ENCODE measurements around the gene NSG1.
A peak's percentile ranks its signal among the peaks of the same experiment; 100 is the strongest.

NSG1 gene

DNA sequence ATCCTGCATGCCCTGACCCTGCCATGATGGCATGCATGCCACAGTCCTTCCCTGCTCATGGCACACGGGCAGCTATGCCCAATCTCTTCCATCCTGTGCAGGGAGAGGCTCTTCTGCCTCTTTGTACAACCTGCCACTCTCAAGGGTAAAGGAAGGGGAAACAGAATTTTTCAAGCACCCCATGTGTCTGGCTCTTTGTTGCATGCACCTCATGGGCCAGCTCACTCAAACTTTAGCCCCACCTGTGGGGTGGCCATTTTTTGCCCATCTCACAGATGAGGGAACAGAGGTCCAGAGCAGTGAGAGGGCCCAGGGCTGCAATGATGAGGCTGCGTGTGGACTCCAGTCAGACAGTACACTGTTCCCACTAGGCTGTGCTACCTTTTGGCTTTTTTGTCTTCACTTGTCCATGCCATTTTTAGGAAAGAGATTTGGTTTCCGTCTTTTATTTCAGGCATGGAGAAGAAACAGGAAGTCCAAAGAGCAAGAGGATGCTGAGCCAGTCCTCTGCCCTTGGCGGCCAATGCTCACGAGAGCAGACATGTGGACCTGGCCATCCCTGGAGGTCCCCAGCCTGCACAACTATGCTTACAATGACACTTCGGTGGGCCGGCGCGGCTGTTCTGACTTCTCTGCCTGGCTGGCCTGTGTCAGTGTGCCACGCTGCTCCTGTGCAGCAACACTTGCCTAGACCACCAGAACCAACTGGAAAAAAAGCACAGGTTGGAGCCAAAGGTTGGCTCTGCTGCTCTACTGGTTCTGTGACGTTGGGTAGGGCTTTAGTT lies 45.6 kb downstream of the NSG1 start:
- no peaks in the 10 kb centered on the region for H3K27me3 ChIP-seq (ENCODE audit: control insufficient read depth, insufficient read depth, low read length)
- peaks cover 15% of the 10 kb centered on the region for H3K4me1 ChIP-seq (ENCODE audit: control insufficient read depth, insufficient read depth, low read length)
- no peaks in the 10 kb centered on the region for H3K9me3 ChIP-seq (replicated peaks; ENCODE audit: low read length)
- no peak overlapping the region for H3K4me3 ChIP-seq (ENCODE audit: low read length)
- no peak overlapping the region for H3K9ac ChIP-seq (ENCODE audit: low read depth, low read length)
- H3K36me3 ChIP-seq (ENCODE audit: insufficient read depth, low read length): peaks cover 29% of the 10 kb centered on the region
- no peak overlapping the region for H3K4me2 ChIP-seq (ENCODE audit: low read length)

DNA sequence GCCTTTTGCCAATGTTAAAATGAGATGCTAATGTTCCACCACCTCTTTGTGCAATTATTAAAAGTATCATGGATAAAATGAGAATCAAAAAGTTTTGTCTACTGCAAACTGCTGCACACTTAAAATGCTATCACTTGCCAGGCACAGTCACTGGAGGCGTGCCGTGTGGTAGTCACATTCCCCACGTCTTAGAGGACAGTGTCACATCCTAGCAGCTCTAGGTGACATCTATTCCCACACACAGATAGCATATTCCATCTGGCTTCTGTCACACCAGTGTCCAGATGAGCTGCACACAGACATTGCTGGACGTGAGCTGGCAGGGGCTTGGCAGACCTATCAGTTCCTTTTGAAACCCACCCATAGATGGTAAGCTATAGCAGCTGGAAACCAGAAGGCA lies 47.0 kb downstream of the NSG1 start:
- Histone ChIP-seq H3K36me3 (ENCODE audit: insufficient read depth, low read length) (peaks cover 24% of the 10 kb centered on the region), H3K4me2 (ENCODE audit: low read length) (no peak overlapping the region)

DNA sequence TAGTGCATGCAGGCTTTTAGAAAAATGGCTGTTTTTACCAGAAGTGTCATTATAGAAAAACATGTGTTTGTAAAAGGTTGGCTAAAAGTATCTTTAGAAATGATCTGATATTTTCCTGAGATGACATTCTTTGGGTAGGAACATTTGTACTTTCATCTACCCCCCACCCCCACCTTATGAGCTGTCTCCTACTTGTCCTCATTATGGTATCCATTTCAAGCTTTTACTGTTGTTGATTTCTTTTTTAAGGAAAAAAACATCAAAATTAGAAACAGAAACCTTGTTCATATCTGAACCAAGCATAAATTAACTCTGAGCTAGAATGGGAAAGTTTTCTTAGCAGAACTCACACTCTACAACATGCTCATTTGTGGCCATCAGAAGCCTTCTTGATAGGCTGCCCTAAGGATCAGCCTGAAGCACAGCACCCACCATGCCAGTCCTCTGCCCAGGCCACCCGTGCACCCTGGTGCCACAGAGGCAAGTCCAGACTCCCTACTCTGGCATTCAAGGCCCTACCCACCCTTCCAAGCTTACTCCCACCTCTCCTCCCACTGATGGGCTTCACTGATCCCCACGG lies 49.4 kb downstream of the NSG1 start:
- no peaks in the 10 kb centered on the region for H3K27me3 ChIP-seq (ENCODE audit: control insufficient read depth, insufficient read depth, low read length)
- H3K4me3 ChIP-seq (ENCODE audit: low read length): no peak overlapping the region
- H3K36me3 ChIP-seq (ENCODE audit: insufficient read depth, low read length): peaks cover 23% of the 10 kb centered on the region
- H3K9ac ChIP-seq (ENCODE audit: low read depth, low read length): no peak overlapping the region
- H3K9me3 ChIP-seq (replicated peaks; ENCODE audit: low read length): no peaks in the 10 kb centered on the region
- H3K4me1 ChIP-seq (ENCODE audit: control insufficient read depth, insufficient read depth, low read length): no peaks in the 10 kb centered on the region
- no peak overlapping the region for H3K4me2 ChIP-seq (ENCODE audit: low read length)

More for the DNA sequence above, 47.0 kb downstream of the NSG1 start:
- H3K4me1 ChIP-seq (ENCODE audit: control insufficient read depth, insufficient read depth, low read length): peaks cover 15% of the 10 kb centered on the region
- H3K27me3 ChIP-seq (ENCODE audit: control insufficient read depth, insufficient read depth, low read length): no peaks in the 10 kb centered on the region
- no peak overlapping the region for H3K9ac ChIP-seq (ENCODE audit: low read depth, low read length)
- H3K4me3 ChIP-seq (ENCODE audit: low read length): no peak overlapping the region
- H3K9me3 ChIP-seq (replicated peaks; ENCODE audit: low read length): no peaks in the 10 kb centered on the region

DNA sequence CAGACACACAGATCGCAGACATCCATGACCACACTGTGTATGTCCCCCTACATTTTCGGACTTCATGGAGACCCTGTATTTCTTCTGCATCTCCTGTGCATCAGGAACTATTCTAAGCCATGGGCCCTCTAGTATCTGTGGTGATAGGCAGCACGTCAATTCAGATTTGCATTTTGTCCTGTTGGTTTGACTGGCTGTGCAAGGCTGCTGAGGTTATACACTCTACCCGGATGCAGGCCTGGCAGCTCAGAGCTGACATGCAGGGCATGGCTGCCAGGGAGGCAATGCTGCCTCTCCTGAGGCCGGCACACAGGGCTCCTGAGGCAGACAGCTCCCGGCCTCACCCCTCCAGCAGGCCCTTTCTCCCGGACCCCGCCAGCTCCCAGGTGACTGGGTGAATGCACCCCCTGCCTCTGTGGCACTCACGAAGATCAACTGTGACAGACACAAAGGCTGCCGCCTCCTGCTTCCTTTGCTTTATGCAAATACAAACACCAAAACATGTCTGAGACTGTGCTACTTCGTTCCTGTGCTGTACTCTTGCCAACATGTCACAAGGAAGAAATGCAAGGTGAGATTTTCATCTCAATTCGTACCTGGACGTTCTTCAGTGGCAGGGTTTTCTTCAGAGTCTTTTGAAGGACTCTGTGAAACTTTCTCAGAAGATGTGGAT lies 51.0 kb downstream of the NSG1 start:
- Histone ChIP-seq H3K36me3 (ENCODE audit: insufficient read depth, low read length) (peaks cover 23% of the 10 kb centered on the region), H3K9me3 (replicated peaks; ENCODE audit: low read length) (no peaks in the 10 kb centered on the region), H3K27me3 (ENCODE audit: control insufficient read depth, insufficient read depth, low read length) (no peaks in the 10 kb centered on the region), H3K4me2 (ENCODE audit: low read length) (no peak overlapping the region), H3K4me1 (ENCODE audit: control insufficient read depth, insufficient read depth, low read length) (no peaks in the 10 kb centered on the region), H3K9ac (ENCODE audit: low read depth, low read length) (no peak overlapping the region), H3K4me3 (ENCODE audit: low read length) (no peak overlapping the region)

DNA sequence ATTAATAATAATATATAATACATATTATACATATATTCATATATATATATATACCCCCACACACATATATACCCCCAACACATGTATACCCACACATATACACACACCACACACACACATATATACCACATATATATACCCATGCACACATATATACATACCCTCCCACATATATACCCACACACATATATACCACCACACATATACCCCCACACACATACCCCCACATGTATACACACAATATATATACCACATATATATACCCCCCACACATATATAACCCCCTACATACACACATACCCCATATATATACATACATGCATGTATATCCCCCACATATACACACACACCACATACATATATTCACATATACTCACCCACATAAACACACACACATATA lies 52.0 kb downstream of the NSG1 start:
- Histone ChIP-seq H3K27me3 (ENCODE audit: control insufficient read depth, insufficient read depth, low read length) (no peaks in the 10 kb centered on the region), H3K9ac (ENCODE audit: low read depth, low read length) (no peak overlapping the region), H3K9me3 (replicated peaks; ENCODE audit: low read length) (no peaks in the 10 kb centered on the region), H3K4me2 (ENCODE audit: low read length) (no peak overlapping the region), H3K4me3 (ENCODE audit: low read length) (no peak overlapping the region), H3K36me3 (ENCODE audit: insufficient read depth, low read length) (peaks cover 18% of the 10 kb centered on the region), H3K4me1 (ENCODE audit: control insufficient read depth, insufficient read depth, low read length) (peaks cover 8% of the 10 kb centered on the region)

DNA sequence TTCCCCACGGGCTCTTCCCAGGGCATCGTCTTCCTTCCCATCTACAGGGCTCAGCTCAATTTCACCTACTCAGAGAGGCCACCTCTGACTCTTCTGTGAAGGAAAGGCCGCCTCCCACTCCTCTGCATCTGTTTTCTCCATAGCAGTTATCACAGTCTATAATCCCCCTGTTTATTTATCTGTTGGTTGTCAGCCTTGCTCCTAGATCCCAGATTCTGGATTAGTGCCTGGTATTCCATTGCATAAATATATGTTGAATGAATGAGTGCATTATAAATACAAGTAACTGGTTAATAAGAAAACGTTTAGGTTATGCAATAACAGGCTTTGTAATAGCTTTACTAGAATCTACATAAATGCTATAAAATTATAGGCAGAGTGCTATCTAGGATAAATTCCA lies 52.9 kb downstream of the NSG1 start:
- no peaks in the 10 kb centered on the region for H3K9me3 ChIP-seq (replicated peaks; ENCODE audit: low read length)
- peaks cover 11% of the 10 kb centered on the region for H3K36me3 ChIP-seq (ENCODE audit: insufficient read depth, low read length)
- no peak overlapping the region for H3K4me2 ChIP-seq (ENCODE audit: low read length)
- no peaks in the 10 kb centered on the region for H3K27me3 ChIP-seq (ENCODE audit: control insufficient read depth, insufficient read depth, low read length)
- peaks cover 13% of the 10 kb centered on the region for H3K4me1 ChIP-seq (ENCODE audit: control insufficient read depth, insufficient read depth, low read length)
- H3K4me3 ChIP-seq (ENCODE audit: low read length): no peak overlapping the region
- H3K9ac ChIP-seq (ENCODE audit: low read depth, low read length): no peak overlapping the region

DNA sequence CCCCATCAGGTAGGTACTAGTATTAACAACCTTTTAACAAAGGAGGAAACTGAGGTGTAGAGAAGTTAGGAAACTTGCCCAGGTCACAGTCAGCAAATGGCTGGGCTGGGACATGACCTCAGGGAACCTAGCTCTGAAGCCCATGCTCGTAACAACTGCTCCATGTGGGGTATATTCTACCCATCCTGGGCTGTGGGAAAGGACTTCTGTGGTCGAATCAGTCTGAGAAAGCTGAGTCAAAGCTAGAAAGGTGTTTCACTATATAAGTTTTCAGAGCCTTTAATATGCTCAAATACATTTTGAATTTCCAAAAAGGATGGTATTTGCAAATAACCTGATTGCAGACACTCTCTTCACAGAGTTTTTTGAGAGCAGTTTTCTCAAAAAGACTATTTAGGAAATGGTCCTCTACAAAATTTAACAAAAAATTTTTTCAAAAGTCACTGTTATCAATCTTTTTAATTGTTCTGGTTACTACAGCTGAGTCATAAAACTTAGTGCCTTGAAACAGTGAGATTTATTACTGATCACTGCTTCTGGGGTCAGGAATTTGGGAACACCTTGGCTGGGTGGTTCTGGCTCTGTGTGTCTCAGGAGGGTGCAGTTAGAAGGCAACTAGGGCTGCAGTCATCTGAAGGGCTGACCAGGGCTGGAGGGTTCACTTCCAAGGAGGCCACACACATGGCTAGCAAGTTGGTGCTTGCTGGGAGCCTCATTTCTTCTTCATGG lies 53.6 kb downstream of the NSG1 start:
- H3K27me3 ChIP-seq (ENCODE audit: control insufficient read depth, insufficient read depth, low read length): no peaks in the 10 kb centered on the region
- peaks cover 7% of the 10 kb centered on the region for H3K36me3 ChIP-seq (ENCODE audit: insufficient read depth, low read length)
- H3K9ac ChIP-seq (ENCODE audit: low read depth, low read length): no peak overlapping the region
- H3K9me3 ChIP-seq (replicated peaks; ENCODE audit: low read length): no peaks in the 10 kb centered on the region
- no peak overlapping the region for H3K4me3 ChIP-seq (ENCODE audit: low read length)
- peaks cover 13% of the 10 kb centered on the region for H3K4me1 ChIP-seq (ENCODE audit: control insufficient read depth, insufficient read depth, low read length)
- no peak overlapping the region for H3K4me2 ChIP-seq (ENCODE audit: low read length)

DNA sequence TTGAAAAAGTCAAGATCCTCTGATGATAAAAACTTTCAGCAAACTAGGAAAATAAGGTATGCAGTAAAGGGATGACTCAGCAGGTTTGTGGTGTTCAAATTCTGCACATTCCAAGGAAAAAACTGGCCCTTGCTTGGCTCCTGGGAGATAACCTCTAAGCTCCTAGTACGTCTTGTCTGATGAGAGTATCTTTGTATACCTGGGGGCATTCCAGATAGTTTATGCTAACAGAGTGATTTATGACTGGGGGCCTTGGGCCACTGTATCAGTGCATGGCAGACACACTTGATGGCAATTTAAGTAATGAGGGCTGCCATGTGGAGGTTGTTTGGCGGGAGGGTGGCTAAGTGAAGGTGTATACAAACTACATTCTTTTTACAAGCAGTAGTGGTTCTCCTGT lies 56.9 kb downstream of the NSG1 start:
- Histone ChIP-seq H3K27me3 (ENCODE audit: control insufficient read depth, insufficient read depth, low read length) (no peaks in the 10 kb centered on the region), H3K4me1 (ENCODE audit: control insufficient read depth, insufficient read depth, low read length) (peaks cover 13% of the 10 kb centered on the region), H3K4me3 (ENCODE audit: low read length) (no peak overlapping the region), H3K9ac (ENCODE audit: low read depth, low read length) (no peak overlapping the region), H3K36me3 (ENCODE audit: insufficient read depth, low read length) (no peaks in the 10 kb centered on the region), H3K9me3 (replicated peaks; ENCODE audit: low read length) (no peaks in the 10 kb centered on the region), H3K4me2 (ENCODE audit: low read length) (peak overlapping the region; percentile 42)

DNA sequence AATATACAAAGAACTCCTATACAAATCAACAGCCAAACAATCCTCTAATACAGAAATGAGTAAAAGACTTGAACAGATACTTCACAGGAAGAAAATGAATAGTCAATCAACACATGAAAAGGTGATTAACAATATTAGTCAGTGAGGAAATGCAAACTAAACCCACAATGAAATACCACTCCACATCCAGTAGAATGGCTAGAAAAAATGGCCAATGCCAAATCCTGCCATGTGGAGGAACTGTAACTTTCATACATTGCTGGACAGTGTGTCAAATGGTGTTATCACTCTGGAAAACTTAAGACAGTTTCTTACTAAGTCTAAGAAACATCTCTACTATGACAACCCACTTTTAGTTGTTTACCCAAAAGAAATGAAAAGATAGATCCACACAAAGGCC lies 59.5 kb downstream of the NSG1 start:
- peaks cover 3% of the 10 kb centered on the region for H3K36me3 ChIP-seq (ENCODE audit: insufficient read depth, low read length)
- no peaks in the 10 kb centered on the region for H3K27me3 ChIP-seq (ENCODE audit: control insufficient read depth, insufficient read depth, low read length)
- H3K4me3 ChIP-seq (ENCODE audit: low read length): no peak overlapping the region
- H3K9me3 ChIP-seq (replicated peaks; ENCODE audit: low read length): no peaks in the 10 kb centered on the region
- peaks cover 13% of the 10 kb centered on the region for H3K4me1 ChIP-seq (ENCODE audit: control insufficient read depth, insufficient read depth, low read length)
- H3K4me2 ChIP-seq (ENCODE audit: low read length): no peak overlapping the region
- no peak overlapping the region for H3K9ac ChIP-seq (ENCODE audit: low read depth, low read length)

DNA sequence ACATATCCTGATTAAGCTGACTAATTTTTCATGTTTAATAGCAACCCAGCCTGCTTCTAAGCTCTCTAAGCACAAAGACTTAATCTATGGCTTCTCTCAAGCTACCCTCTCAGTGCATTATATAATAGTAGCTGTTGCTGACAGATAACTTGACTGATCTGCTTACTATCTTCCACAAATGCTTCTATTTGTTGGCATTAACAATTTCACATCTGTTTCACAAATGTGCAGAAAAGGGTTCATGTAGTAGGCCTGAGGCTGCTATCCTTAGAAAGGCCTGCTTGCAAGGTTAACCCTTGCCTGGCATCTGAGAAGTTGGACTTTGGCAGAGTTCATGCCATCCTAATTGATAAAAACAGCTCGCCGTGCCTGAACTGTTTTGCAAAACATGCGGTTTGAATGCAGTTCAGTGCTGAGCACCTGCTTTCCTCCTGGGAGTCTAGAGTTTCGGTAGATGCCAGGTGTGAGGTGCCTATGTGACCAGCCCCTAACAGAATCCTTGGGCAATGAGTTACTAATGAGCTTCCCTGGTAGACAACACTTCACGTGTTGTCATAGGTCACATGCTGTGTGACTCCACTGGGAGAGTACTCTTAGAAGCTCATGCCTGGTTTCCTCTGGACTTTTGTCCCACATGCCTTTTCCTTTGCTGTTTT lies 68.4 kb downstream of the NSG1 start:
- Histone ChIP-seq H3K4me1 (ENCODE audit: control insufficient read depth, insufficient read depth, low read length) (peaks cover 5% of the 10 kb centered on the region), H3K4me3 (ENCODE audit: low read length) (no peak overlapping the region), H3K9ac (ENCODE audit: low read depth, low read length) (no peak overlapping the region), H3K4me2 (ENCODE audit: low read length) (no peak overlapping the region), H3K9me3 (replicated peaks; ENCODE audit: low read length) (no peaks in the 10 kb centered on the region), H3K36me3 (ENCODE audit: insufficient read depth, low read length) (peaks cover 43% of the 10 kb centered on the region), H3K27me3 (ENCODE audit: control insufficient read depth, insufficient read depth, low read length) (no peaks in the 10 kb centered on the region)

DNA sequence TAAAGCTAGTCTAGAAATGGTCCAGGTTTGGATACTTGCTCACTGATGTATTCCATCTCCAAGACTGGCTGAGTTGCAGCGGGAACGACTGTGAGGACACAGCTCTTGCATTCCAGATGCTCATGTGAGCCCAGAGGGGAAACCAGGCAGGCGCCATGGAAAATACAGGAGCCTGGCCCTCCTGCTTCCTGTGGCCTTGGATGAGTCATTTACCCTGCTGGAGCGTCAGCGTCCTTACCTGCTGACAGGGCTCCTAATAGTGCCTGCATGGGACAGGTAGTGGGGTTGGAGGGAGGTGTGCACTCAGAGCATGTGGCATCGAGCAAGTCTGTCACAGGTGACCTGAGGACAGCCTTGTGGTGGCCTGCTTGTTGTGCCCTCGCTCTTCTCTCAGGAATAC lies 69.4 kb downstream of the NSG1 start:
- Histone ChIP-seq H3K36me3 (ENCODE audit: insufficient read depth, low read length) (peaks cover 43% of the 10 kb centered on the region), H3K9me3 (replicated peaks; ENCODE audit: low read length) (no peaks in the 10 kb centered on the region), H3K9ac (ENCODE audit: low read depth, low read length) (no peak overlapping the region), H3K27me3 (ENCODE audit: control insufficient read depth, insufficient read depth, low read length) (no peaks in the 10 kb centered on the region), H3K4me2 (ENCODE audit: low read length) (no peak overlapping the region), H3K4me3 (ENCODE audit: low read length) (no peak overlapping the region), H3K4me1 (ENCODE audit: control insufficient read depth, insufficient read depth, low read length) (peaks cover 5% of the 10 kb centered on the region)

Measured in skeletal muscle satellite cell (primary cell).